GM06990 (cell line): ENCODE measurements around the gene KRTAP29-1.
A peak's percentile ranks its signal among the peaks of the same experiment; 100 is the strongest.

Source experiments
- DNase-seq: peaks from one replicate; pipeline ENCODE4 v3.0.0-alpha.2; 2011; ENCODE audit not compliant: insufficient read length; ENCODE audit errors: extremely low read depth
- H3K27me3 ChIP-seq: replicated peaks from 2 replicates; pipeline ENCODE4 v1.6.0; 2011; ENCODE audit warnings: low read length; ENCODE audit not compliant: control insufficient read depth, insufficient read depth
- H3K36me3 ChIP-seq: 2 replicates; pipeline ENCODE4 v1.5.1; 2011; ENCODE audit warnings: low read length; ENCODE audit not compliant: control insufficient read depth, insufficient read depth
- H3K4me3 ChIP-seq: replicated peaks from 2 replicates; pipeline ENCODE4 v1.5.1; 2011; ENCODE audit warnings: low read depth, mild to moderate bottlenecking, control low read depth, low read length
- TF ChIP-seq, protein P1 (sequence below): IDR thresholded peaks from 2 replicates; pipeline ENCODE4 v1.5.1; 2011; ENCODE audit warnings: low read length, control low read depth, mild to moderate bottlenecking, inconsistent platforms; ENCODE audit not compliant: insufficient read depth, poor library complexity, severe bottlenecking

KRTAP29-1 gene

DNA sequence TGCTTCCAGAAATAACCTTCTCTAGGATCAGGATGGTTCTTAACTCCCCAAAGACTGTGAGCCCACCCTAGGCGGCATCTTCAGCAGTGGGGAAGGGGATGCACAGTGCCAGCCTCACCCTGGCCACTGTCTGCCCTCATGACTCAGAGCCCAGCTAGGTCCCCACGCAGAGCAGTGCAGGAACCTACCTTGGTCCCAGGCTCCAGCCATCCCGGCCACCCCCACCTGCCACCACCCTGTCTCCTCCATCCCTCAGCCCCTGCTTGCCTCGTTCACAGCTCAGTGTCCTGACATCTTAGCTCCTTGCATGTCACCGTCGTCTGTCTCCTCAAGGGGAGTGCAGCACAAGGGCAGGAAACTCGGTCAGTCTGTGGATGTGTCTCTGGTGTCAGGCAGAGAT is 29.0 kb upstream of the KRTAP29-1 start:
- Histone ChIP-seq H3K27me3 (no peaks in the 10 kb centered on the region; the same call in 1 of the 2 replicates), H3K4me3 (no peak overlapping the region), H3K36me3 (no peaks in the 10 kb centered on the region)
- TF ChIP-seq, protein P1, sequence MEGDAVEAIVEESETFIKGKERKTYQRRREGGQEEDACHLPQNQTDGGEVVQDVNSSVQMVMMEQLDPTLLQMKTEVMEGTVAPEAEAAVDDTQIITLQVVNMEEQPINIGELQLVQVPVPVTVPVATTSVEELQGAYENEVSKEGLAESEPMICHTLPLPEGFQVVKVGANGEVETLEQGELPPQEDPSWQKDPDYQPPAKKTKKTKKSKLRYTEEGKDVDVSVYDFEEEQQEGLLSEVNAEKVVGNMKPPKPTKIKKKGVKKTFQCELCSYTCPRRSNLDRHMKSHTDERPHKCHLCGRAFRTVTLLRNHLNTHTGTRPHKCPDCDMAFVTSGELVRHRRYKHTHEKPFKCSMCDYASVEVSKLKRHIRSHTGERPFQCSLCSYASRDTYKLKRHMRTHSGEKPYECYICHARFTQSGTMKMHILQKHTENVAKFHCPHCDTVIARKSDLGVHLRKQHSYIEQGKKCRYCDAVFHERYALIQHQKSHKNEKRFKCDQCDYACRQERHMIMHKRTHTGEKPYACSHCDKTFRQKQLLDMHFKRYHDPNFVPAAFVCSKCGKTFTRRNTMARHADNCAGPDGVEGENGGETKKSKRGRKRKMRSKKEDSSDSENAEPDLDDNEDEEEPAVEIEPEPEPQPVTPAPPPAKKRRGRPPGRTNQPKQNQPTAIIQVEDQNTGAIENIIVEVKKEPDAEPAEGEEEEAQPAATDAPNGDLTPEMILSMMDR = no peak
- no peak for DNase-seq

DNA sequence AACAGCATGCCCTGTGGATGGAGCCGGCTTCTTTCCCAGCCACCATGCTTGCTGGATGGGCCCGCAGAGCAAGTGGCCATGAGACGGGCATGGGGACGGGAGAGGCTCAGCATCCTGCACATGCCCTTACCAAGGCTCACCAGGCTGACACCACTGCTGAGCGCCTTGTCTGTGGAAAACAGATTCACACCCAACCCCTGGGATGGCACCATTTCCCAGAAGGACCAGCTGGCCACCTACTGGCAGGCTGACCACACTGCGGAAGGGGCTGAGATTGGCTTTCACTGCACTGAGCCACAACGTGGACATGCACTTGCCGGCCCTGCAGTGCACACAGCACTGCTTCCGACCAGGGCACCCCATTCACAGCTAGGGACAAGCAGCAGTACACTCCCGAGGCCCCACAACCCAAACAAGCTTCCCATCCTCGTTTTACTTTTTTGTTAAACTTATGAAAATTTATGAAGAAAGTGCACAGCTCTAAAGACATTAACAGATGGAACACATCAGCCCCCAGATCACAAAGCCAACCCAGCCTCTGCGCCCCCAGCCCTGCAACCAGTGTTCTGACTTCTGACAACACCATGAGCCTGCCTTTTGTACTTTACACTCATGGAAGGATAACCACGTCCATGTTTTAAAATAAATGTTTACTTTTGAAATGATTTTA is 26.8 kb upstream of the KRTAP29-1 start:
- no peaks in the 10 kb centered on the region; the same call in 1 of the 2 replicates for H3K27me3 ChIP-seq
- H3K36me3 ChIP-seq = no peaks in the 10 kb centered on the region
- no peak overlapping the region for H3K4me3 ChIP-seq
- no peak for DNase-seq
- TF ChIP-seq, protein P1 = peak; percentile 37

DNA sequence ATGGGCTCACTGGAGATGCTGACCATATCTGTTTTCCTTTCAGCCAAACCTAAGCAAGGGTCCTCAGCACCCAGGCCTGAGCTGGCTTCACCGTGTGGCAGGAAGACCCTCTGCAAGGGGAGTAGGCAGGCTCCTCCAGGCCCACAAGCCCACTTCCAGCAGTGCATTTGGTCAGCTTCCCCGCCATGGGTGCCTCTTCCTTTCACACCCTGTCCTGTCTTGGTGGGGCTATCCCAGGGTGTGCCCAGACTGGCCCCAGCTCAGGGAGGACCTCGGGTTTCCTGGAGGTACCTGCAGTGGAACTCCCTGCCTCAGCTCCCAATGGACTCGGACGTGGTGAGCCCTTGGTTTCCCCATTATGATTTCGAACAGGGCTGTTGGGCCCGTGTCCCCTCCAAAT is 25.6 kb upstream of the KRTAP29-1 start:
- Histone ChIP-seq H3K36me3 (no peaks in the 10 kb centered on the region), H3K27me3 (no peaks in the 10 kb centered on the region; the same call in 1 of the 2 replicates), H3K4me3 (no peak overlapping the region)
- no peak for DNase-seq
- TF ChIP-seq, protein P1 = no peak

DNA sequence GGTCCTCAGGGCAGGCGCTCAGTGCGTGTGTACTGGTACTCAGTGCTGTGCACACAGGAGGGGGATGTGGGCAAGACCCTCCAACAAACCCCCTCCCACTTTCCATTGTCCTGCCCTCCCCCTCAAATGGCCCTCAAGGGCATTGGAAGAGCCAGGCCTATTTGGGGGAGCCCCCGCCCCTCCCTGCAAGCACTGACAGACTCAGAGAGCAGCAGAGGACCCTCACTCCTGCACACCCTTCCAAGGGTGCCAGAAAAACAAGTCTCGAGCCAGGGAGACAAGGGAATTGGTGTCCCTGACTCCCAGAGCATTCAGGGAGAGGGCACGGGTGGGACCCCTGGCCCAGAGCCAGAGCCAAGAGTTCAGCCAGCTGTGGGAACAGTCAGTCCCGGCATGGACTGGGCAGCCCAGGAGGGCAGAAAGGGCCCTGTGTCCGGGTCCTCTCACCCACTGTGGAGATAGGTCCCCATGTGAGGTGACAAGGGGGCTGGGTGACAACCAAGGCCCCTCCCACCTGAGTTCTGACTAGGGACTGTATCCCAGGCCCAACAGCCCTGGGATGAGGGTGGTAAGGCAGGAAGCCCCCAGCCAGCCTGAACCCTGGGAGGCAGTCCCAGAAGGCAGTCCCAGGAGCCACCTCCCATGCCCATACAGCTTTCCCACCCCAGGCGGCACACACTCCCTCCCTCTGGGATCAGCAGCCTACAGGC is 24.9 kb upstream of the KRTAP29-1 start:
- DNase-seq = no peak
- Histone ChIP-seq H3K36me3 (no peaks in the 10 kb centered on the region), H3K27me3 (no peaks in the 10 kb centered on the region; the same call in 1 of the 2 replicates), H3K4me3 (no peak overlapping the region)
- TF ChIP-seq, protein P1 = no peak

DNA sequence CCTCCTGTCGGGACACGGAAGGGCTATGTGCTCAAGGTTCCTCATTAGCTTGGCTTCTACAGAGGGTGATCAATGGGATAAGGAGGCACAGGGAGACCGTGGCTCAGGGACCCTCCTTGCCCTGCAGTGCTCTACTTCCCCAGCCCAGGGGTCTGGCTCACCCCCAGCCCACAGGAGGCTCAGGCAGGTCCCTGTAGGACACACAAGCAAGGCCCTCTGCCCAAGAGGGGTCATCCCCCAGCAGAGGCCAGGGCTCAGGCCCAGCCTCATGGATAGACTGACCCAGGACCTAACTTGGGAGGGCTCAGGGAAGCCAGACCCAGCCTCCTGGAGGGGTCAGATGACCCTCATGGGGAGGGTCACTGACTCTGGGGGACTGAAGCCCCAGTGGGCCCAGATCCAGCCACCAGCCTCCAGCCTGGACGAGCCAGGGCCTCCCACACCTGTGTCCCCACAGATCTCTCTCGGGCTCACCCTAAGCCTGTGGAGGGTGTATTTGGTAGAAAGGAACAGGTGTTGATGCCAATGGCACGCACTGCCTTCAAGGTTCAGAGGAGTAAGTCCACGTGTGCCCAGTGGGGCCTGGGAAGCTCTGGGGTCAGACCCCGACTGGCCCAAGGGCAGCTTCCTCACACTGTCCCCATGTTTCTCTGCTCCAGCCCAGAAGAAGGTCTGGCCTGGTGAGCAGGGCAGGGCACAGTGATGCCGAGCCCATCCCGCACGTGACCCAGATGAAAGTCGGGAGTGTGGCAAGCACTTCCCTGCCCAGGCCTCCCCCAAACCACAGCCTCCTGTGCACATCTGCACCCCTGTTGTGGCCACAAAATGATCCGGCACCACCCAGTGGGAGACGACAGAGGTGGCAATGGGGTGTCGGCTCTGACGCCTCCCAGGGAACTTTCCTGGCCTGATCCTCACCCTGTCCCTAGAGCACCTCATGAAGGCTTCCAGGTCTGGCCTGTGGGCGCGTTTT is 23.8 kb upstream of the KRTAP29-1 start:
- H3K27me3 ChIP-seq = no peaks in the 10 kb centered on the region; the same call in 1 of the 2 replicates
- TF ChIP-seq, protein P1 = no peak
- H3K36me3 ChIP-seq = no peaks in the 10 kb centered on the region
- no peak for DNase-seq
- H3K4me3 ChIP-seq = no peak overlapping the region
